Peyer's patch (tissue), 4 donors: ENCODE data around the gene UBE3B.

Experiments used
- POLR2A ChIP-seq, 2 donors: fragments of 450-650 bp; IDR thresholded peaks; one replicate each; pipeline ENCODE4 v1.5.1; 2017; ENCODE audit warnings: antibody characterized with exemption in 2 of 2, mild to moderate bottlenecking in 2 of 2, moderate library complexity in 2 of 2
- TF ChIP-seq, protein P1 (sequence below), 6 experiments: fragments of 450-650 bp in 4 of 6; fragments of 200-600 bp in 2 of 6; sonication (generic) in 1 of 6; IDR thresholded peaks; one replicate each; pipeline ENCODE4 v1.5.1; 2017 to 2019; ENCODE audit warnings: antibody characterized with exemption in 6 of 6, mild to moderate bottlenecking in 3 of 6, moderate library complexity in 1 of 6

DNA sequence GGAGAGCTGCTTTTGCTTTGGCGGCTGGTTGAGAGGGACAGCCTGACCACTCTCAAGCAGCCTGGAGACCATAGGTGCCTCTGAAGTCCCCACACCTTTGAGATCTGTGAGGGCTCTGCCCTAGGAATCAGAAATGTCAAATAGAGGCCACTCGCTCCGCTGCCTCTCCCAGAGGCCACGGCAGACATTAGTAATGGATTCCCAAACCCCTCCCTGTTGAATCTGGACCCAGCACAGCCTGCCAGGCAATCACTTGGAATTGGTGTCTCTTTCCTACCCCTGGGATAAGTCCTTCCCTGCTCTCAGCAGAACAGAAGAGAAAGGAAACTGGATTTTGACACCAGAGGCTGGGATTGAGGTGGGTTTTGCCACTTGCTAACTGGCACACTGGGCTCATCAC, 70.8 kb downstream of the UBE3B start:
- TF ChIP-seq, protein P1, sequence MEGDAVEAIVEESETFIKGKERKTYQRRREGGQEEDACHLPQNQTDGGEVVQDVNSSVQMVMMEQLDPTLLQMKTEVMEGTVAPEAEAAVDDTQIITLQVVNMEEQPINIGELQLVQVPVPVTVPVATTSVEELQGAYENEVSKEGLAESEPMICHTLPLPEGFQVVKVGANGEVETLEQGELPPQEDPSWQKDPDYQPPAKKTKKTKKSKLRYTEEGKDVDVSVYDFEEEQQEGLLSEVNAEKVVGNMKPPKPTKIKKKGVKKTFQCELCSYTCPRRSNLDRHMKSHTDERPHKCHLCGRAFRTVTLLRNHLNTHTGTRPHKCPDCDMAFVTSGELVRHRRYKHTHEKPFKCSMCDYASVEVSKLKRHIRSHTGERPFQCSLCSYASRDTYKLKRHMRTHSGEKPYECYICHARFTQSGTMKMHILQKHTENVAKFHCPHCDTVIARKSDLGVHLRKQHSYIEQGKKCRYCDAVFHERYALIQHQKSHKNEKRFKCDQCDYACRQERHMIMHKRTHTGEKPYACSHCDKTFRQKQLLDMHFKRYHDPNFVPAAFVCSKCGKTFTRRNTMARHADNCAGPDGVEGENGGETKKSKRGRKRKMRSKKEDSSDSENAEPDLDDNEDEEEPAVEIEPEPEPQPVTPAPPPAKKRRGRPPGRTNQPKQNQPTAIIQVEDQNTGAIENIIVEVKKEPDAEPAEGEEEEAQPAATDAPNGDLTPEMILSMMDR (IDR thresholded peaks at IDR 0.05), result no peak
- TF ChIP-seq POLR2A (IDR thresholded peaks at IDR 0.05), result no peak
